Activated naive CD8-positive, alpha-beta T cell treated with anti-CD3 and anti-CD28 coated beads, Interleukin-2, amount 50 U/mL, for 16 hours (primary cell): ENCODE measurements around the gene PPT2.
A peak's percentile ranks its signal among the peaks of the same experiment; 100 is the strongest.

Experiments
- DNase-seq: peaks from one replicate; pipeline ENCODE4 v3.0.0-alpha.2; 2020; ENCODE audit warnings: low read depth, low spot score

PPT2 gene

GRCh38 chr6:32151863-32152768 lies 1.8 kb upstream of the PPT2 start, which contains the start of gene PRRT1:
PRRT1 (minus strand) TSS chr6:32151939; CDS start chr6:32151827, 112 bp downstream.
- DNase-seq, result no peak

GRCh38 chr6:32152769-32153563 lies 975 bp upstream of the PPT2 start:
- DNase-seq, result no peak

- no peak for DNase-seq
Observed at GRCh38 chr6:32154514-32155161, 697 bp downstream of the PPT2 start.

- no peak for DNase-seq
Observed at GRCh38 chr6:32156891-32157290, 3.0 kb downstream of the PPT2 start.

- DNase-seq, result no peak
Observed at GRCh38 chr6:32158052-32158451, 4.1 kb downstream of the PPT2 start.

GRCh38 chr6:32163559-32164258 lies 9.8 kb downstream of the PPT2 start:
- no peak for DNase-seq

GRCh38 chr6:32164295-32164694 lies 10.4 kb downstream of the PPT2 start, which contains the start of gene EGFL8:
EGFL8 (plus strand) TSS chr6:32164595; CDS start chr6:32166166, 1,571 bp downstream.
- no peak for DNase-seq

GRCh38 chr6:32166411-32167061 lies 12.6 kb downstream of the PPT2 start:
- no peak for DNase-seq

GRCh38 chr6:32167154-32167760 lies 13.3 kb downstream of the PPT2 start:
- no peak for DNase-seq

- no peak for DNase-seq
Observed at GRCh38 chr6:32167761-32168262, 13.9 kb downstream of the PPT2 start.

GRCh38 chr6:32168350-32168749 lies 14.4 kb downstream of the PPT2 start:
- no peak for DNase-seq

- no peak for DNase-seq
Observed at GRCh38 chr6:32168807-32169591, 15.1 kb downstream of the PPT2 start.

GRCh38 chr6:32170294-32170693 lies 16.4 kb downstream of the PPT2 start:
- no peak for DNase-seq

- DNase-seq, result no peak
Observed at GRCh38 chr6:32171234-32171633, 17.3 kb downstream of the PPT2 start.

GRCh38 chr6:32173051-32173727 lies 19.2 kb downstream of the PPT2 start:
- no peak for DNase-seq

- no peak for DNase-seq
Observed at GRCh38 chr6:32174416-32174815, 20.5 kb downstream of the PPT2 start.

GRCh38 chr6:32175322-32175710 lies 21.4 kb downstream of the PPT2 start:
- no peak for DNase-seq

GRCh38 chr6:32175711-32176475 lies 22.0 kb downstream of the PPT2 start, which contains the start of gene AGPAT1:
AGPAT1 (minus strand) TSS chr6:32176084; CDS start chr6:32171496, 4,588 bp downstream.
- peak; percentile 94 for DNase-seq
